HCT116 (cell line): ENCODE results near the gene PDLIM7. TPM values are rescaled to one million over a fixed set of nuclear protein-coding genes. Genes with fewer than 3 reads are reported as not detected.
"Not testable (repeated sequence)": the region's sequence is repeated elsewhere in the genome, so short reads cannot be mapped to it uniquely, and the experiment has no call there.

Experiments
- ATAC-seq: fragments of 200-7000 bp; cut with Tn5 transposase; 2 replicates; pipeline ENCODE4 v1.9.1; 2020; ENCODE audit warnings: mild to moderate bottlenecking, moderate library complexity
- BruUV-seq: library from RNA; stranded (reverse); fragments of 400-500 nt; replicated peaks from 2 replicates; lab custom pipeline; 2021; lab: Mats Ljungman, UMichigan
- CTCF ChIA-PET: fragments of 300-600 bp; sonication (Branson Sonifier 250); formaldehyde crosslinking; loops from one replicate; lab custom pipeline; 2021; ENCODE audit warnings: antibody characterized with exemption; lab: Charles Lee
- POLR2A ChIA-PET: fragments of 300-600, 350-600 bp; sonication (Branson Sonifier 250); formaldehyde crosslinking; loops from one replicate; lab custom pipeline; 2021; ENCODE audit warnings: antibody characterized with exemption; lab: Charles Lee
- RAD21 ChIA-PET, 2 experiments: fragments of 300-600 bp; sonication (Branson Sonifier 250); formaldehyde crosslinking; loops; one replicate each; lab custom pipeline; 2023; ENCODE audit warnings: low total read pairs in 2 of 2; ENCODE audit not compliant: uncharacterized antibody in 2 of 2, unreplicated experiment in 2 of 2, low non-redundant PET in 1 of 2; lab: Charles Lee
- DNase-seq: peaks from one replicate; pipeline ENCODE4 v3.0.0-alpha.2; 2010; ENCODE audit warnings: low read depth, low spot score
- H2AFZ ChIP-seq: fragments of 200-600 bp; shearing (Covaris generic), sonication (generic); 2 replicates; pipeline ENCODE4 v1.6.1; 2017; ENCODE audit warnings: low read depth, mixed run types, mixed read lengths, antibody characterized with exemption, low read length; ENCODE audit not compliant: poor library complexity, severe bottlenecking
- H3K27ac ChIP-seq: 2 replicates; pipeline ENCODE4 v1.5.1; 2012; ENCODE audit warnings: low read depth, low read length
- H3K27me3 ChIP-seq: fragments of 200-600 bp; sonication (generic); 2 replicates; pipeline ENCODE4 v1.6.1; 2016; ENCODE audit warnings: mixed run types, low read length, mixed read lengths; ENCODE audit not compliant: insufficient read depth
- H3K36me3 ChIP-seq, 2 experiments: fragments of 200-500 bp in 1 of 2; fragments of 200-600 bp in 1 of 2; sonication (Bioruptor generic) in 1 of 2; sonication (generic) in 1 of 2; 2 replicates each; pipeline versions ENCODE4 v1.5.1 to v1.6.1; 2014 to 2016; ENCODE audit warnings: low read length in 2 of 2, inconsistent platforms in 1 of 2, mixed read lengths in 1 of 2, mixed run types in 1 of 2; ENCODE audit not compliant: insufficient read depth in 2 of 2, control insufficient read depth in 1 of 2
- H3K4me1 ChIP-seq, 2 experiments: fragments of 200-600 bp in 1 of 2; sonication (generic) in 1 of 2; 2 replicates each; pipeline versions ENCODE4 v1.5.1 to v1.6.1; 2012 to 2017; ENCODE audit warnings: low read length in 2 of 2, inconsistent platforms in 1 of 2, mild to moderate bottlenecking in 1 of 2, mixed read lengths in 1 of 2, mixed run types in 1 of 2, moderate library complexity in 1 of 2; ENCODE audit not compliant: insufficient read depth in 2 of 2, control insufficient read depth in 1 of 2
- H3K4me2 ChIP-seq: fragments of 200-600 bp; sonication (generic); 2 replicates; pipeline ENCODE4 v1.6.1; 2017; ENCODE audit warnings: mixed run types, low read length, mixed read lengths
- H3K4me3 ChIP-seq, 2 experiments: fragments of 200-600 bp in 1 of 2; sonication (generic) in 1 of 2; replicated peaks in 1 of 2; 2 replicates each; pipeline ENCODE4 v1.5.1; 2011 to 2016; ENCODE audit warnings: low read length in 2 of 2, control low read depth in 1 of 2, low read depth in 1 of 2, mild to moderate bottlenecking in 1 of 2, mixed read lengths in 1 of 2, mixed run types in 1 of 2
- H3K79me2 ChIP-seq: fragments of 200-600 bp; sonication (generic); 2 replicates; pipeline ENCODE4 v1.6.1; 2017; ENCODE audit warnings: mild to moderate bottlenecking, mixed run types, low read length, moderate library complexity, mixed read lengths; ENCODE audit not compliant: insufficient read depth
- H3K9ac ChIP-seq: fragments of 200-600 bp; sonication (generic); 2 replicates; pipeline ENCODE4 v1.6.1; 2016; ENCODE audit warnings: low read length, mixed read lengths
- H3K9me2 ChIP-seq: fragments of 200-600 bp; sonication (generic), shearing (Covaris generic); 2 replicates; pipeline ENCODE4 v1.6.1; 2017; ENCODE audit warnings: mixed run types, mild to moderate bottlenecking, moderate library complexity; ENCODE audit not compliant: insufficient read depth
- H3K9me3 ChIP-seq, 2 experiments: fragments of 200-500 bp in 1 of 2; fragments of 200-600 bp in 1 of 2; sonication (Bioruptor generic) in 1 of 2; sonication (generic) in 1 of 2; 2 replicates each; pipeline ENCODE4 v1.6.1; 2014 to 2017; ENCODE audit warnings: low read length in 2 of 2, mixed read lengths in 2 of 2, inconsistent platforms in 1 of 2, low read depth in 1 of 2, mild to moderate bottlenecking in 1 of 2, mixed run types in 1 of 2, moderate library complexity in 1 of 2; ENCODE audit not compliant: control insufficient read depth in 1 of 2, insufficient read depth in 1 of 2
- H4K20me1 ChIP-seq: fragments of 200-600 bp; sonication (generic), shearing (Covaris generic); 2 replicates; pipeline ENCODE4 v1.6.1; 2017; ENCODE audit warnings: mixed run types, mild to moderate bottlenecking, moderate library complexity; ENCODE audit not compliant: insufficient read depth
- ATF3 ChIP-seq: IDR thresholded peaks from 2 replicates; pipeline ENCODE4 v1.6.1; 2012
- CBX3 ChIP-seq: IDR thresholded peaks from 2 replicates; pipeline ENCODE4 v1.6.1; 2012; ENCODE audit warnings: low read depth
- CEBPB ChIP-seq: IDR thresholded peaks from 2 replicates; pipeline ENCODE4 v1.6.1; 2012; ENCODE audit warnings: low read depth
- EGR1 ChIP-seq: IDR thresholded peaks from 2 replicates; pipeline ENCODE4 v1.6.1; 2012; ENCODE audit warnings: low read depth
- EZH2 ChIP-seq: fragments of 200-600 bp; sonication (generic); IDR thresholded peaks from 2 replicates; pipeline ENCODE4 v1.6.1; 2017; ENCODE audit warnings: antibody characterized with exemption, mixed run types
- EZH2phosphoT487 ChIP-seq: fragments of 200-600 bp; IDR thresholded peaks from 2 replicates; pipeline ENCODE4 v1.6.1; 2018; ENCODE audit warnings: antibody characterized with exemption, borderline replicate concordance
- FOSL1 ChIP-seq: IDR thresholded peaks from 2 replicates; pipeline ENCODE4 v1.6.1; 2012; ENCODE audit warnings: low read depth
- POLR2A ChIP-seq: IDR thresholded peaks from 2 replicates; pipeline ENCODE4 v1.7.0; 2011; ENCODE audit warnings: borderline replicate concordance; ENCODE audit not compliant: insufficient read depth, insufficient read length; ENCODE audit errors: extremely low read depth
- SIN3A ChIP-seq: IDR thresholded peaks from 2 replicates; pipeline ENCODE4 v1.6.1; 2012; ENCODE audit warnings: low read depth
- SRF ChIP-seq: IDR thresholded peaks from 2 replicates; pipeline ENCODE4 v1.6.1; 2012; ENCODE audit warnings: low read depth
- TCF7L2 ChIP-seq: IDR thresholded peaks from 2 replicates; pipeline ENCODE4 v1.7.0; 2011; ENCODE audit warnings: borderline replicate concordance, inconsistent platforms; ENCODE audit not compliant: insufficient read depth, insufficient read length; ENCODE audit errors: extremely low read depth
- ZFX ChIP-seq: fragments of 450-650 bp; IDR thresholded peaks from 2 replicates; pipeline ENCODE4 v1.6.1; 2017
- ZNF274 ChIP-seq: fragments of 200-500 bp; sonication (Bioruptor generic); IDR thresholded peaks from 2 replicates; pipeline ENCODE4 v1.6.1; 2014; ENCODE audit warnings: mild to moderate bottlenecking, low read depth, low read length, inconsistent platforms
- intact Hi-C: fragments of 100-400 bp; cut with micrococcal nuclease; formaldehyde crosslinking; loops from 2 replicates; pipeline ENCODE4 v1.10.0; 2022
- total RNA-seq: library from RNA; stranded (reverse); gene quantifications from one replicate; pipeline ENCODE4 v1.2.1, GENCODE V29; 2021; ENCODE audit not compliant: unreplicated experiment
- TF ChIP-seq, protein P1 (sequence below): IDR thresholded peaks from 2 replicates; pipeline ENCODE4 v1.6.1; 2012; ENCODE audit warnings: low read depth

The PDLIM7 gene
- total RNA-seq, 1 experiment from 2014 or later: 153 TPM

DNA sequence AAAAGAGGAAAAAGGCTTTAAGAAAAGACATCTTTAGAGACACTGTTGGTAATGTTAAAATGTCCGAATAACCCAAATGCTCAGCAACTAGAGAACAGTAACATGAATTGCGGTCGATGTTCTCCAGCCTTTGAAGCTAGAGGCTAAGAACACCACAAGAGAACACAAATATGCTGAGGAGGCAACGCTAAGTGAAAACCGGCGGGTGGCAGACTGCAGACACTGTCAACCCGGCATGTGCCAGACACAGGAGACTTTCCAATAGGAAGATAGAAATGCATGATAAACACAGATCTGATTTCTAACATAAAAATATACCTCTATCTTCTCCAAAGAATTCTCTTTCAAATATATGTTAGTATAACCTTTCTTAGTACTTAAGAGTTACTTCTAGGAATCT, 37.7 kb upstream of the PDLIM7 start:
- TF ChIP-seq EZH2: no peak
- TF ChIP-seq SIN3A: no peak
- no peak for TF ChIP-seq POLR2A
- no peak for TF ChIP-seq CBX3
- TF ChIP-seq FOSL1: no peak
- no peak for TF ChIP-seq TCF7L2
- TF ChIP-seq, protein P1, sequence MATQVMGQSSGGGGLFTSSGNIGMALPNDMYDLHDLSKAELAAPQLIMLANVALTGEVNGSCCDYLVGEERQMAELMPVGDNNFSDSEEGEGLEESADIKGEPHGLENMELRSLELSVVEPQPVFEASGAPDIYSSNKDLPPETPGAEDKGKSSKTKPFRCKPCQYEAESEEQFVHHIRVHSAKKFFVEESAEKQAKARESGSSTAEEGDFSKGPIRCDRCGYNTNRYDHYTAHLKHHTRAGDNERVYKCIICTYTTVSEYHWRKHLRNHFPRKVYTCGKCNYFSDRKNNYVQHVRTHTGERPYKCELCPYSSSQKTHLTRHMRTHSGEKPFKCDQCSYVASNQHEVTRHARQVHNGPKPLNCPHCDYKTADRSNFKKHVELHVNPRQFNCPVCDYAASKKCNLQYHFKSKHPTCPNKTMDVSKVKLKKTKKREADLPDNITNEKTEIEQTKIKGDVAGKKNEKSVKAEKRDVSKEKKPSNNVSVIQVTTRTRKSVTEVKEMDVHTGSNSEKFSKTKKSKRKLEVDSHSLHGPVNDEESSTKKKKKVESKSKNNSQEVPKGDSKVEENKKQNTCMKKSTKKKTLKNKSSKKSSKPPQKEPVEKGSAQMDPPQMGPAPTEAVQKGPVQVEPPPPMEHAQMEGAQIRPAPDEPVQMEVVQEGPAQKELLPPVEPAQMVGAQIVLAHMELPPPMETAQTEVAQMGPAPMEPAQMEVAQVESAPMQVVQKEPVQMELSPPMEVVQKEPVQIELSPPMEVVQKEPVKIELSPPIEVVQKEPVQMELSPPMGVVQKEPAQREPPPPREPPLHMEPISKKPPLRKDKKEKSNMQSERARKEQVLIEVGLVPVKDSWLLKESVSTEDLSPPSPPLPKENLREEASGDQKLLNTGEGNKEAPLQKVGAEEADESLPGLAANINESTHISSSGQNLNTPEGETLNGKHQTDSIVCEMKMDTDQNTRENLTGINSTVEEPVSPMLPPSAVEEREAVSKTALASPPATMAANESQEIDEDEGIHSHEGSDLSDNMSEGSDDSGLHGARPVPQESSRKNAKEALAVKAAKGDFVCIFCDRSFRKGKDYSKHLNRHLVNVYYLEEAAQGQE: no peak
- no peak for TF ChIP-seq ATF3
- no peak for TF ChIP-seq EGR1
- TF ChIP-seq ZNF274: no peak
- TF ChIP-seq CEBPB: no peak
- TF ChIP-seq SRF: no peak
- TF ChIP-seq ZFX: no peak
- no peak for TF ChIP-seq EZH2phosphoT487
- Histone ChIP-seq H3K9me2 (no peaks in the 10 kb centered on the region), H3K4me3 (no peak overlapping the region), H4K20me1 (no peaks in the 10 kb centered on the region), H3K27me3 (no peaks in the 10 kb centered on the region), H3K79me2 (no peaks in the 10 kb centered on the region), H3K9me3 (no peaks in the 10 kb centered on the region), H3K36me3 (peaks cover 7 to 37% of the 10 kb centered on the region in 2 experiments; a peak in 3 of 4 replicates), H2AFZ (no peak overlapping the region), H3K4me2 (no peak overlapping the region), H3K9ac (no peak overlapping the region), H3K27ac (no peak overlapping the region), H3K4me1 (no peaks in the 10 kb centered on the region)
- BruUV-seq: no TSS peak
- POLR2A ChIA-PET: no interaction called here
- RAD21 ChIA-PET: no interaction called here
- DNase-seq (no peak), ATAC-seq (no peak)
- CTCF ChIA-PET: no interaction called here
- intact Hi-C loops: no loop called here

GRCh38 chr5:177534433-177534832, 37.0 kb upstream of the PDLIM7 start:
- BruUV-seq, H3K79me2 ChIP-seq, H3K27me3 ChIP-seq, ATAC-seq, H3K9ac ChIP-seq, H3K9me2 ChIP-seq, RAD21 ChIA-PET, H3K27ac ChIP-seq, intact Hi-C loops, H3K4me1 ChIP-seq, H3K4me3 ChIP-seq, H3K4me2 ChIP-seq, H3K9me3 ChIP-seq, DNase-seq, POLR2A ChIA-PET, H4K20me1 ChIP-seq, CTCF ChIA-PET, H2AFZ ChIP-seq: not testable (repeated sequence)
- H3K36me3 ChIP-seq: peaks cover 7 to 39% of the 10 kb centered on the region in 2 experiments; a peak in 3 of 4 replicates
